ENCODE measurements around the gene PABPC1L.

Gene PABPC1L

DNA sequence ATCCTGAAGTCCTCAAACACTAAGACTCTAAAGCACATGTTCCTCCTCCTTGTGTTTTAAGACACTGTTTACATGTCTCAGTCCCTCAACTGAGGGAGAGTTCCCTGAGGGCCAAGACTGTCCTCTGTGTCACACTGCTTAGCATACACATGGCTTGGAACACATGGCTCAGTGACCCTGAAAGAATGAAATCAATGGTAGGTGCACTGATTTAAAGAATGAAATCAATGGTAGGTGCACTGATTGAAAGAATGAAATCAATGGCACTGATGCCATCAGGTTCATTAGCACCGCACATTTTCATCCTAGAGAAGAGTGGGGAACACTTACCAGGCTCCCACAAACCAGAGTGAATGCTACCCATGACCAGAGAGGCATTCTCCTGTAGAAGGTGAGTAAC is 40.5 kb downstream of the PABPC1L start:
- H3K9me2 ChIP-seq (replicated peaks; ENCODE audit: control insufficient read depth, low read length): no peaks in the 10 kb centered on the region
- H3K27me3 ChIP-seq (ENCODE audit: control insufficient read depth, low read length): no peaks in the 10 kb centered on the region
- no peak overlapping the region for H3K4me2 ChIP-seq (ENCODE audit: low read length)
- H3K9me3 ChIP-seq (ENCODE audit: control insufficient read depth, insufficient read depth, low read length): no peaks in the 10 kb centered on the region
- TF ChIP-seq EZH2phosphoT487 (IDR thresholded peaks at IDR 0.05; ENCODE audit: borderline replicate concordance, low read length): no peak
- TF ChIP-seq, protein P1, sequence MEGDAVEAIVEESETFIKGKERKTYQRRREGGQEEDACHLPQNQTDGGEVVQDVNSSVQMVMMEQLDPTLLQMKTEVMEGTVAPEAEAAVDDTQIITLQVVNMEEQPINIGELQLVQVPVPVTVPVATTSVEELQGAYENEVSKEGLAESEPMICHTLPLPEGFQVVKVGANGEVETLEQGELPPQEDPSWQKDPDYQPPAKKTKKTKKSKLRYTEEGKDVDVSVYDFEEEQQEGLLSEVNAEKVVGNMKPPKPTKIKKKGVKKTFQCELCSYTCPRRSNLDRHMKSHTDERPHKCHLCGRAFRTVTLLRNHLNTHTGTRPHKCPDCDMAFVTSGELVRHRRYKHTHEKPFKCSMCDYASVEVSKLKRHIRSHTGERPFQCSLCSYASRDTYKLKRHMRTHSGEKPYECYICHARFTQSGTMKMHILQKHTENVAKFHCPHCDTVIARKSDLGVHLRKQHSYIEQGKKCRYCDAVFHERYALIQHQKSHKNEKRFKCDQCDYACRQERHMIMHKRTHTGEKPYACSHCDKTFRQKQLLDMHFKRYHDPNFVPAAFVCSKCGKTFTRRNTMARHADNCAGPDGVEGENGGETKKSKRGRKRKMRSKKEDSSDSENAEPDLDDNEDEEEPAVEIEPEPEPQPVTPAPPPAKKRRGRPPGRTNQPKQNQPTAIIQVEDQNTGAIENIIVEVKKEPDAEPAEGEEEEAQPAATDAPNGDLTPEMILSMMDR (IDR thresholded peaks at IDR 0.05; ENCODE audit: low read depth, low read length, poor library complexity, severe bottlenecking): no peak
- peaks cover 7% of the 10 kb centered on the region for H3K4me1 ChIP-seq (ENCODE audit: control insufficient read depth, low read length)
- H3K4me3 ChIP-seq (ENCODE audit: low read length): no peak overlapping the region
- 0 out of 2 replicates have a peak, but pooled peaks cover 3% of the 10 kb centered on the region for H4K20me1 ChIP-seq (ENCODE audit: control insufficient read depth, insufficient read depth, low read depth, low read length)
- H3K27ac ChIP-seq (ENCODE audit: low read depth, low read length): no peak overlapping the region
- H3K79me2 ChIP-seq (ENCODE audit: control insufficient read depth, low read length): peaks cover 8% of the 10 kb centered on the region
- H3K36me3 ChIP-seq (ENCODE audit: control insufficient read depth, low read length): peaks cover 98% of the 10 kb centered on the region
- H3F3A ChIP-seq (ENCODE audit: control insufficient read depth, insufficient read depth): no peaks in the 10 kb centered on the region

DNA sequence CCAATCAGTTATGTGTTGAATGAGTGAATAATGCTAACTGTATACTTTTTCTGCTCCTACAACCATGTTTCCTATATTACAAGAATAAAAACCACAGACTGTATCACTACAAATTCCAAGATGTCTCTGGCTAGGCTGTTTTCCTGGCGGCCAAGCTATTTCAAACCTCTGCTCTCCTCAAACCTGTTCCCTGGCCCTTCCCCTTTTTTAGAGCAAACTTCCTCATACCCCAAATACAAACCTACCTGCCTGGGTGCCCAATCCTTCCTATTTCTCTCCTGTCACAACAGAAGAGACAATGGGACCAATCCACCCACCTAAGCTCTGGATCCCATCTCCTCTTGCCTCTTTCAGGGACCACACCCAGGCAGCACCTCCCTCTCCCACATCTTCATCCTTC is 42.9 kb downstream of the PABPC1L start:
- 0 out of 2 replicates have a peak, but pooled peaks cover 3% of the 10 kb centered on the region for H4K20me1 ChIP-seq (ENCODE audit: control insufficient read depth, insufficient read depth, low read depth, low read length)
- no peaks in the 10 kb centered on the region for H3K27me3 ChIP-seq (ENCODE audit: control insufficient read depth, low read length)
- H3K4me3 ChIP-seq (ENCODE audit: low read length): no peak overlapping the region
- peaks cover 31% of the 10 kb centered on the region for H3K79me2 ChIP-seq (ENCODE audit: control insufficient read depth, low read length)
- H3K36me3 ChIP-seq (ENCODE audit: control insufficient read depth, low read length): peaks cover 98% of the 10 kb centered on the region
- H3K9me2 ChIP-seq (replicated peaks; ENCODE audit: control insufficient read depth, low read length): no peaks in the 10 kb centered on the region
- no peaks in the 10 kb centered on the region for H3K9me3 ChIP-seq (ENCODE audit: control insufficient read depth, insufficient read depth, low read length)
- peaks cover 29% of the 10 kb centered on the region for H3K4me1 ChIP-seq (ENCODE audit: control insufficient read depth, low read length)
- no peaks in the 10 kb centered on the region for H3F3A ChIP-seq (ENCODE audit: control insufficient read depth, insufficient read depth)
- TF ChIP-seq EZH2phosphoT487 (IDR thresholded peaks at IDR 0.05; ENCODE audit: borderline replicate concordance, low read length): no peak
- TF ChIP-seq, protein P1 (IDR thresholded peaks at IDR 0.05; ENCODE audit: low read depth, low read length, poor library complexity, severe bottlenecking): no peak
- H3K27ac ChIP-seq (ENCODE audit: low read depth, low read length): no peak overlapping the region
- no peak overlapping the region for H3K4me2 ChIP-seq (ENCODE audit: low read length)

GRCh38 chr20:44954211-44954610 is 44.4 kb downstream of the PABPC1L start:
- peaks cover 46% of the 10 kb centered on the region for H3K79me2 ChIP-seq (ENCODE audit: control insufficient read depth, low read length)
- no peak for TF ChIP-seq EZH2phosphoT487 (IDR thresholded peaks at IDR 0.05; ENCODE audit: borderline replicate concordance, low read length)
- TF ChIP-seq, protein P1 (IDR thresholded peaks at IDR 0.05; ENCODE audit: low read depth, low read length, poor library complexity, severe bottlenecking): no peak
- no peak overlapping the region for H3K4me2 ChIP-seq (ENCODE audit: low read length)
- peaks cover 10% of the 10 kb centered on the region for H4K20me1 ChIP-seq (ENCODE audit: control insufficient read depth, insufficient read depth, low read depth, low read length)
- H3K27ac ChIP-seq (ENCODE audit: low read depth, low read length): no peak overlapping the region
- no peaks in the 10 kb centered on the region for H3K27me3 ChIP-seq (ENCODE audit: control insufficient read depth, low read length)
- peaks cover 43% of the 10 kb centered on the region for H3K4me1 ChIP-seq (ENCODE audit: control insufficient read depth, low read length)
- H3F3A ChIP-seq (ENCODE audit: control insufficient read depth, insufficient read depth): no peaks in the 10 kb centered on the region
- no peaks in the 10 kb centered on the region for H3K9me3 ChIP-seq (ENCODE audit: control insufficient read depth, insufficient read depth, low read length)
- peaks cover 97% of the 10 kb centered on the region for H3K36me3 ChIP-seq (ENCODE audit: control insufficient read depth, low read length)
- no peaks in the 10 kb centered on the region for H3K9me2 ChIP-seq (replicated peaks; ENCODE audit: control insufficient read depth, low read length)
- no peak overlapping the region for H3K4me3 ChIP-seq (ENCODE audit: low read length)

Data from DOHH2 (cell line).